Stimulated activated CD4-positive, alpha-beta T cell treated with anti-CD3 and anti-CD28 coated beads, Interleukin-15, amount 100 ng/mL, for 24 hours (primary cell): ENCODE data around the gene TIMM50.

Experiments
- DNase-seq: peaks from one replicate; pipeline ENCODE4 v3.0.0-alpha.2; 2020

Gene TIMM50

GRCh38 chr19:39539165-39539517 lies 58.5 kb downstream of the TIMM50 start:
- DNase-seq = no peak

GRCh38 chr19:39539518-39540332 lies 59.1 kb downstream of the TIMM50 start, which contains the start of gene EID2:
Gene EID2 (minus strand): TSS chr19:39540161. CDS start chr19:39540079, 82 bp downstream.
- DNase-seq = peak; percentile 96

- no peak for DNase-seq
Observed at GRCh38 chr19:39540333-39540673, 59.7 kb downstream of the TIMM50 start.
